Measurements from ENCODE around the gene CLEC18A.
A peak's percentile ranks its signal among the peaks of the same experiment; 100 is the strongest.
"Not testable (repeated sequence)": the region's sequence is repeated elsewhere in the genome, so short reads cannot be mapped to it uniquely, and the experiment has no call there.

CLEC18A gene

DNA sequence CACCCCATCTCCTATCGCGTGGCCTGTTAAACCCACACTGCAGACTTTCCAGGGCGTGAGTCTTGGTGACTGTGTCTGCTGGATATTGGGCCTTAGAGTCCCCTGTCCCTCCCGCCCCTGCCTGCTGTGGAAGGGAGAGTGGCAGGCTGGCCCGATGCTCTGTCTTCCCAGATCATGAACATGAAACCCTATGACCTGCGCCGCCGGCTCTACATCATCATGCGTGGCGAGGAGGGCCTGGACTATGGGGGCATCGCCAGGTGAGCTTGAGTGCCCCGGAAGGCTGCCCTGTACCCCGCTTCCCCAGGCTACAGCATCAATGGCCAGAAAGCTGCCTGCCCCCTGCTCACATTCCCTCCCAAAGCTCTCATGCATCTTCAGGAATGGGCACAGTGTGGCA lies 19.5 kb upstream of the CLEC18A start:
- DNase-seq = no peak

GRCh38 chr16:69932228-69932627 lies 18.9 kb upstream of the CLEC18A start:
- DNase-seq = no peak

GRCh38 chr16:69932691-69933392 lies 18.3 kb upstream of the CLEC18A start:
- no peak for DNase-seq

- peak; percentile 26 for DNase-seq
These were observed 17.1 kb upstream of the CLEC18A start for GRCh38 chr16:69934044-69934443.

GRCh38 chr16:69934751-69935150 lies 16.4 kb upstream of the CLEC18A start:
- no peak for DNase-seq

- no peak for DNase-seq
These were observed 15.8 kb upstream of the CLEC18A start for GRCh38 chr16:69935278-69935711.

GRCh38 chr16:69935740-69936139 lies 15.4 kb upstream of the CLEC18A start:
- DNase-seq = no peak

- DNase-seq = no peak
These were observed 14.9 kb upstream of the CLEC18A start for GRCh38 chr16:69936252-69936651.

- no peak for DNase-seq
These were observed 14.4 kb upstream of the CLEC18A start for GRCh38 chr16:69936751-69937211.

DNA sequence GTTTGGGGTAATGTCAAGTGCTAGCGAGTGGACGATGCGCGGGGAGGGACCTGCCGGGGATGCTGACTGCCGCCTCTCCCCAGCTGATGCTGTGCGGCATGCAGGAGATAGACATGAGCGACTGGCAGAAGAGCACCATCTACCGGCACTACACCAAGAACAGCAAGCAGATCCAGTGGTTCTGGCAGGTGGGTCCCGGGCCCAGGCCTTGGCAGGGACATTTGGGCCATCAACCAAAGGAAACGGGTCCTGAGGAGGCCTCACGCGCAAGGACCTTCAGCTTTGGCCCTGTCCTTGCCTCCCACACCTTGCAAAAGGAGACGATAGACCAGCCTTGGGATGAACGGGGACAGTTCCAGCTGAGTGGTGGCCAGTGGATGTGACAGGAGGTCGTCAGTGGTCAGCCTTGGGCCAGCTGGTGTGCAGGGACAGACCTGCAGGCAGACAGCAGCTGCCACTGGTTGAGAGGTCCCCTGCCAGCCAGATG lies 13.6 kb upstream of the CLEC18A start:
- peak; percentile 42 for DNase-seq

GRCh38 chr16:69938981-69939820 lies 11.9 kb upstream of the CLEC18A start:
- DNase-seq = no peak

GRCh38 chr16:69939821-69940585 lies 11.1 kb upstream of the CLEC18A start:
- no peak for DNase-seq

- DNase-seq = no peak
These were observed 10.5 kb upstream of the CLEC18A start for GRCh38 chr16:69940676-69941075.

DNA sequence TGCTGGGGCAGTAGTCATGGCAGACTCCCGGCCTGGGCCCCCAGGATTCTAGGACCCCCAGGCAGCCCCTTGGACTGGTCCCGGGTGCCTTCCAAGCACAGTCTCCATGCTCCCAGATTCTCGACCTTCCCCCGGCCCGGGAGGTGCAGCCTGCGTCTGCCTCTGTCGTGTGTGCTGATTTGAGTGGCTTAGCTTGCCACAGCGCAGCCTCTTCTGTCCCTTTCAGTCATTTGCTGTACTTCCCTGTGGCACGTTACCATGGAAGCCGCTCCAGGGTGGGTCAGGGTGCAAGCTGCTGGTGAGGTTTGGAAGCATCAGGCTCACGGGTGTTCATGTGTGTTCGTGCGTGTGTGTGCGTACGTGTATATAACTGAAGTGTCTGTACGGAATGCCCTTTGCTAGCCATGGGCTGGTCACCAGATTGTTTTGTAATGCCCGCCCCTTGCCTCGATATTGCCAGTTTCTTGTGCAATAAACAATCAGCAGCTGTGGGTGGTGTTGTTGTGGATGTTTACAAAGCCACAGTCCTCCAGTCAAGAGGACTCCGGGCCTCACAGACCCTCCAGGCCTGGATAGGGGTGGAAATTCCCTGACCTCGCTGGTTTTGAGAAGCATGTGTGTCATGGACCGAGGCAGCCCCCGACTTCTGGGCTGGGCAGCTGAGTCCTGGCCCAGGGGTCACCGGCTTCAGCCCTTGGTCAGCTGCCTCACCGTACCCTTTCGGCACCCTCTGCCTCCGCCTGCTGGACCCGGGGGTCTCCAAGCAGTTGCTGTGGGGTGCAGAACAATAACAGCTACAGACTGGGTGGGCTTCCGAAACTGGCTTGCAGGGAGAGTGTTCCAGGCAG lies 9.7 kb upstream of the CLEC18A start:
- DNase-seq = no peak

DNA sequence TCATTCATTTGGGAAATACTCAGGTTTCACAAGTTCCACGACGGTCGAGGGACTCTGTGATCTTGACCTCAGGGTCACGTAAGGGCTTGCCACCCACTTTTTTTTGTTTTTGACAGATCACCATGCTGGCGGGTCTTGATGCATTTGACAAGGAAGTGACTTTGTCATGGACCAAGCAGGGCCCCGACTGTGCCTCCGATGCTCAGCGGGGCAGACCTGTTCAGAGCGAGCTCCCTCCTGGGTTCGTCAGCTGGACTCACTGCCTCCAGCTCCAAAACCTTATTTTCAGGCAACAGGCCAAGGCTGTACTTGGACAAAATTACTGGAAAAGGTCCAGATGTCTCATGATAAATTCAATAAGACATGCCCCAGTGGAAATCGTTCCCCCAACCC lies 9.0 kb upstream of the CLEC18A start:
- DNase-seq = no peak

DNA sequence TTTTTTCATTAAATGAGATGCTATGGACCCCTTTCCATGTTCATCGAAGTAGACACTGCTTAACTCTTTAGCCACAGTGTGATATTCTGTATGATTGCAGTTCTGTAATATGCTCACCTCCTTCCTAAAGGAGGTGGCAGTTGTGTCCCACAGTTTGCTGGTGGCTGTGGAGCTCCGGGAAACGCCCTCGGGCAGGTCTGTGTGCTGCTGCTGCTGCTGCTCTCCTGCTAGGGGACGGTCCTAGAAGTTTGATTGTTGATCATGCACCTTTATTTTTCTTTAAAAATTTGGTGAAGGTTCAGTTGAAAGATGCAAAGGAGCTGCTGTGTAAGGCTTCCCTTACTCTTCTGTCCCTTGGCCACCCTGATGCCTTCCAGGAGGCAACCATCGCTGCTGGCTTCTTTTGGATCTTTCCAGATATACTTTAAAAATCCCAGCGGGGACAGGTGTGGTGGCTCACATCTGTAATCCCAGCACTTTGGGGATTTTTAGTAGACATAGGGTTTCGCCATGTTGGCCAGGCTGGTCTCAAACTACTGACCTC lies 8.4 kb upstream of the CLEC18A start:
- DNase-seq = no peak

GRCh38 chr16:69943241-69944036 lies 7.7 kb upstream of the CLEC18A start:
- DNase-seq = not testable (repeated sequence)

DNA sequence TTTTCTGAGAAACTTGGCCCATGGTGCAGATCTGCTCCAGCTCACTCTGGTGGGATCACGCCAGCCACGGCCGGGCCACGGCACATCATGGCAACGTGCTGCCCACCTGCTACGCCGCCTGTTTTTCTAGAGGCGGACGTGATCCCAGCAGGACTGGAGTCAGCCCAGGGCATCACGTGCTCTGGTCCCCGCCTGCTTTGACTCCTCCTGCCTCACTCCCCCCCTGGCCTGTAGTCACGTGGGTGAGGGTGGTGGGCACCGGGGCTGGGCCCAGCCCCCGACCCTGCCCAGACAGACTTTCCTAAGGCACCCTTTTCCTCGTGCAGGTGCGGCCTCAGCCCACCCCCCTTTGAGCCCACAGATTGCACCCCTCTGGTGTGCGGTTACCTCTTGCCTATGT lies 723 bp upstream of the CLEC18A start:
- DNase-seq = not testable (repeated sequence)

DNA sequence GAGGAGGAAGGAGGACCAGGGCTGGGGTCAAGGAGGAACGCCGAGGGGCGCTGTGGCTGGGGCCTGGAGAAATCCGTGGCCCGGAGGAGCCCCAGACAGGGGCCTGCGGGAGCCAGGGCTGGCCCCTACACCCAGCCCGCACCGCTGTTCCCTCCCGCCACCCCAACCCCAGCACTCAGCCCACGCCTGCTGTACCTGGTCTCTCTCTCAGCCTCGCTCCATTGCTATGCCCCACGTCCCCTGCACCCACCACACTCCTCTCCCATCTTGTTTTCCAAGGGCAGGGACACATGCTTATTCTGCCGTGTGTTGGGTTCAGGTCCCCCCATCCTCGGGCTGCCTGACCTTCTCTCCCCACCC lies 518 bp downstream of the CLEC18A start:
- not testable (repeated sequence) for DNase-seq

- DNase-seq = not testable (repeated sequence)
These were observed 982 bp downstream of the CLEC18A start for GRCh38 chr16:69952116-69952515.
